HepG2 (cell line): ENCODE measurements around the gene ZNF24. TPM values are rescaled to one million over a fixed set of nuclear protein-coding genes. Genes with fewer than 3 reads are reported as not detected.

Experiments used
- ATAC-seq: fragments of 200-7000 bp; cut with Tn5 transposase; 3 replicates; pipeline ENCODE4 v1.9.1; 2020; ENCODE audit warnings: mild to moderate bottlenecking, moderate library complexity
- BruUV-seq: library from RNA; stranded (reverse); fragments of 400-500 nt; replicated peaks from 2 replicates; lab custom pipeline; 2021; lab: Mats Ljungman, UMichigan
- CTCF ChIA-PET: fragments of 300-600 bp; formaldehyde crosslinking; extraction: SDS; loops from one replicate; lab custom pipeline; 2021; ENCODE audit warnings: low total read pairs, inconsistent platforms, low intra/inter-chr PET ratio; lab: Yijun Ruan, JAX
- POLR2A ChIA-PET: fragments of 350-600 bp; sonication (Branson Sonifier 250); formaldehyde crosslinking; loops from one replicate; lab custom pipeline; 2020; ENCODE audit warnings: antibody characterized with exemption, inconsistent platforms; lab: Yijun Ruan, JAX
- DNase-seq: peaks from one replicate; pipeline ENCODE4 v3.0.0-alpha.2; 2015; ENCODE audit warnings: low spot score
- FAIRE-seq: peaks from 3 replicates; lab custom pipeline; 2011; peaks lifted over from hg19 to GRCh38; lab: Jason Lieb, UNC
- H2AFZ ChIP-seq: one replicate; pipeline ENCODE4 v1.6.1; 2011; ENCODE audit warnings: low read length, inconsistent platforms
- H3K27ac ChIP-seq: fragments of 300-600 bp; 3 replicates; pipeline ENCODE4 v1.8.0; 2011; ENCODE audit warnings: mixed run types, mild to moderate bottlenecking, mixed read lengths, low read length, inconsistent platforms; ENCODE audit not compliant: insufficient read depth; ENCODE audit errors: extremely low read length
- H3K27me3 ChIP-seq, 2 experiments: fragments of 200-600 bp in 1 of 2; 2 replicates in 1 of 2; 3 replicates in 1 of 2; pipeline versions ENCODE4 v1.6.0 to v1.8.0; 2011; ENCODE audit warnings: low read length in 2 of 2, mild to moderate bottlenecking in 2 of 2, moderate library complexity in 2 of 2, inconsistent platforms in 1 of 2; ENCODE audit not compliant: insufficient read depth in 2 of 2, control insufficient read depth in 1 of 2
- H3K36me3 ChIP-seq, 2 experiments: fragments of 200-600 bp in 1 of 2; replicated peaks in 1 of 2; 2 replicates in 1 of 2; 3 replicates in 1 of 2; pipeline versions ENCODE4 v1.5.1 to v1.8.0; 2011; ENCODE audit warnings: low read length in 2 of 2, inconsistent platforms in 1 of 2; ENCODE audit not compliant: insufficient read depth in 2 of 2, control insufficient read depth in 1 of 2
- H3K4me1 ChIP-seq: 2 replicates; pipeline ENCODE4 v1.5.1; 2012; ENCODE audit warnings: low read length, inconsistent platforms; ENCODE audit not compliant: insufficient read depth
- H3K4me2 ChIP-seq: 2 replicates; pipeline ENCODE4 v1.6.0; 2011; ENCODE audit warnings: low read depth, low read length, inconsistent platforms
- H3K4me3 ChIP-seq, 3 experiments: fragments of 200-600 bp in 1 of 3; sonication (generic), shearing (Covaris generic) in 1 of 3; replicated peaks in 1 of 3; 2 replicates each; pipeline ENCODE4 v1.5.1; 2011 to 2016; ENCODE audit warnings: low read length in 3 of 3, inconsistent platforms in 2 of 3, low read depth in 2 of 3, mild to moderate bottlenecking in 2 of 3, control low read depth in 1 of 3, mixed read lengths in 1 of 3; ENCODE audit not compliant: insufficient read depth in 1 of 3
- H3K79me2 ChIP-seq: one replicate; pipeline ENCODE4 v1.6.1; 2011; ENCODE audit warnings: low read length, inconsistent platforms; ENCODE audit not compliant: insufficient read depth
- H3K9ac ChIP-seq: 2 replicates; pipeline ENCODE4 v1.6.0; 2011; ENCODE audit warnings: mild to moderate bottlenecking, low read depth, low read length, inconsistent platforms; ENCODE audit not compliant: insufficient read depth
- H3K9me3 ChIP-seq: 2 replicates; pipeline ENCODE4 v1.5.1; 2012; ENCODE audit warnings: mild to moderate bottlenecking, low read length
- H4K20me1 ChIP-seq: 2 replicates; pipeline ENCODE4 v1.6.0; 2011; ENCODE audit warnings: inconsistent platforms, mild to moderate bottlenecking, low read length, moderate library complexity; ENCODE audit not compliant: insufficient read depth
- CBX5 ChIP-seq: sonication (generic); formaldehyde crosslinking; IDR thresholded peaks from 2 replicates; pipeline ENCODE4 v1.4.0; 2020; ENCODE audit warnings: missing genetic modification reagents, borderline replicate concordance
- FOXJ3 ChIP-seq: sonication (generic); formaldehyde crosslinking; IDR thresholded peaks from 2 replicates; pipeline ENCODE4 v1.4.0; 2020; ENCODE audit warnings: missing genetic modification reagents, mild to moderate bottlenecking, borderline replicate concordance
- PITX1 ChIP-seq: sonication (generic); formaldehyde crosslinking; IDR thresholded peaks from 2 replicates; pipeline ENCODE4 v1.5.1; 2020; ENCODE audit warnings: mild to moderate bottlenecking, missing genetic modification reagents
- RFX3 ChIP-seq: IDR thresholded peaks from 2 replicates; pipeline ENCODE4 v1.6.1; 2016; ENCODE audit warnings: missing biosample characterization, missing genetic modification reagents
- SIN3B ChIP-seq: fragments of 150-350 bp; IDR thresholded peaks from 2 replicates; pipeline ENCODE4 v1.6.1; 2014; ENCODE audit warnings: low read length
- ZNF883 ChIP-seq: sonication (generic); formaldehyde crosslinking; IDR thresholded peaks from 2 replicates; pipeline ENCODE4 v1.5.1; 2020; ENCODE audit warnings: mild to moderate bottlenecking, missing genetic modification reagents; ENCODE audit errors: not compliant biosample characterization
- WGBS: methylation state at CpG from one replicate; pipeline ENCODE4 v1.1.6; 2017; ENCODE audit warnings: low lambda C conversion rate; 5-methylcytosine and 5-hydroxymethylcytosine counted together
- in situ Hi-C: cut with HindIII; loops from 2 replicates; pipeline ENCODE4 v1.10.0; 2017; ENCODE audit warnings: low pct_unique_long_range_greater_than_20kb; ENCODE audit not compliant: extremely low pct_ligation_motif_present
- intact Hi-C: fragments of 100-400 bp; cut with micrococcal nuclease; formaldehyde crosslinking; loops from one replicate; pipeline ENCODE4 v1.10.0; 2022; ENCODE audit not compliant: unreplicated experiment
- polyA plus RNA-seq, 8 experiments: library from polyadenylated mRNA; depleted of rRNA in 3 of 8; stranded (reverse) in 7 of 8; unstranded in 1 of 8; fragments of >200 nt; fragmentation: Illumina TruSeq in 4 of 8; extraction: Trizol in 4 of 8; gene quantifications; 2 replicates each; pipeline versions ENCODE4 v1.2.1 to v1.2.3, GENCODE V29; 2011 to 2016; ENCODE audit warnings: low read depth in 4 of 8, missing spikeins in 1 of 8, mixed read lengths in 1 of 8; ENCODE audit not compliant: insufficient read depth in 1 of 8
- total RNA-seq, 5 experiments: library from RNA; depleted of rRNA; stranded (reverse); fragments of >200 nt; fragmentation: Illumina TruSeq; extraction: Trizol; gene quantifications; 2 replicates each; pipeline ENCODE4 v1.2.3, GENCODE V29; 2016; ENCODE audit warnings: low read depth in 1 of 5
- TF ChIP-seq, protein P1 (sequence below): fragments of 450-650 bp; IDR thresholded peaks from 2 replicates; pipeline ENCODE4 v1.6.1; 2017
- TF ChIP-seq, protein P2 (sequence below): sonication (generic); formaldehyde crosslinking; conservative IDR thresholded peaks from 2 replicates; pipeline ENCODE4 v1.4.0; 2020; ENCODE audit warnings: mild to moderate bottlenecking, missing genetic modification reagents, moderate library complexity
- TF ChIP-seq, protein P3 (sequence below): IDR thresholded peaks from 2 replicates; pipeline ENCODE4 v1.6.1; 2018; ENCODE audit warnings: missing genetic modification reagents, mild to moderate bottlenecking, missing compliant biosample characterization
- TF ChIP-seq, protein P4 (sequence below): sonication (generic); formaldehyde crosslinking; IDR thresholded peaks from 2 replicates; pipeline ENCODE4 v1.5.1; 2020; ENCODE audit warnings: mild to moderate bottlenecking, missing genetic modification reagents, borderline replicate concordance

Gene ZNF24
- total and polyA plus RNA-seq, 2 of the 13 experiments (the other 11 are each of a cell fraction or from before 2014, with no cell fraction given): 19.5 to 41.1 TPM

DNA sequence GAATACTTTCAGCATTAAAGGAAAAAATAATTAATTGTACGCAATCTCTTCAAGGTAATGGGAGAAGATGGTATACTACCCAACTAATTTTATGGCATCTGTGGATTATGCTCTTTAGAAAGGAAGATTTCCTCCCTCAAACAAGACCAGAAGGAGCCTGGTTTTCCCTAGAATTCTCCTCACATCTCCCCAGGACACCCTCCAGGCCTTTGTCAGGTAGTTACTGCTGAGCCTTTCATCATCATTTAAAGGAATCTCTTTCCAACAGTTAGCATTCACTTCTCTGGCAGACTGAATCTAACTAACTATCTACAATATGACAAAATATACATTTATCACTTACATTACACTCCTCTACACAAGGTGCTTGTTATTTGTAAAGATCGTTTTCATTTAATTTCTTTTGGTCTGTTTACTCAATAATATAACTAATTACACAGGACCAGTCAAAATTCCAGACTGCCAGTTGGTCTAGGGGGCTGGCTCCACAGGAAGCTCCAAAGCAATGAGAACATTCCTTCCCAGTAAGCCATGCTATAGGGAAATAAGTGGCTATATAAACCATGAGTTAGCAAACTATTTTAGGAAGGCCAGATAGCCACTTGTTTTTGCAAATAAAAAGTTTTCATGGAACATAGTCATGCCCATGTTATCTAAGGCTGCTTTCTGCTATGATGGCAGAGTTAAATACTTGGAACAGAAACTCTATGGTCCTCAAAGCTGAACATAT is 19.1 kb downstream of the ZNF24 start:
- H4K20me1 ChIP-seq: no peaks in the 10 kb centered on the region
- TF ChIP-seq CBX5 (CRISPR knock-in tag) (no peak), PITX1 (no peak), SIN3B (no peak), RFX3 (CRISPR knock-in tag) (no peak), FOXJ3 (no peak), ZNF883 (CRISPR knock-in tag) (no peak)
- TF ChIP-seq, protein P1, sequence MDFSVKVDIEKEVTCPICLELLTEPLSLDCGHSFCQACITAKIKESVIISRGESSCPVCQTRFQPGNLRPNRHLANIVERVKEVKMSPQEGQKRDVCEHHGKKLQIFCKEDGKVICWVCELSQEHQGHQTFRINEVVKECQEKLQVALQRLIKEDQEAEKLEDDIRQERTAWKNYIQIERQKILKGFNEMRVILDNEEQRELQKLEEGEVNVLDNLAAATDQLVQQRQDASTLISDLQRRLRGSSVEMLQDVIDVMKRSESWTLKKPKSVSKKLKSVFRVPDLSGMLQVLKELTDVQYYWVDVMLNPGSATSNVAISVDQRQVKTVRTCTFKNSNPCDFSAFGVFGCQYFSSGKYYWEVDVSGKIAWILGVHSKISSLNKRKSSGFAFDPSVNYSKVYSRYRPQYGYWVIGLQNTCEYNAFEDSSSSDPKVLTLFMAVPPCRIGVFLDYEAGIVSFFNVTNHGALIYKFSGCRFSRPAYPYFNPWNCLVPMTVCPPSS: no peak
- TF ChIP-seq, protein P2, sequence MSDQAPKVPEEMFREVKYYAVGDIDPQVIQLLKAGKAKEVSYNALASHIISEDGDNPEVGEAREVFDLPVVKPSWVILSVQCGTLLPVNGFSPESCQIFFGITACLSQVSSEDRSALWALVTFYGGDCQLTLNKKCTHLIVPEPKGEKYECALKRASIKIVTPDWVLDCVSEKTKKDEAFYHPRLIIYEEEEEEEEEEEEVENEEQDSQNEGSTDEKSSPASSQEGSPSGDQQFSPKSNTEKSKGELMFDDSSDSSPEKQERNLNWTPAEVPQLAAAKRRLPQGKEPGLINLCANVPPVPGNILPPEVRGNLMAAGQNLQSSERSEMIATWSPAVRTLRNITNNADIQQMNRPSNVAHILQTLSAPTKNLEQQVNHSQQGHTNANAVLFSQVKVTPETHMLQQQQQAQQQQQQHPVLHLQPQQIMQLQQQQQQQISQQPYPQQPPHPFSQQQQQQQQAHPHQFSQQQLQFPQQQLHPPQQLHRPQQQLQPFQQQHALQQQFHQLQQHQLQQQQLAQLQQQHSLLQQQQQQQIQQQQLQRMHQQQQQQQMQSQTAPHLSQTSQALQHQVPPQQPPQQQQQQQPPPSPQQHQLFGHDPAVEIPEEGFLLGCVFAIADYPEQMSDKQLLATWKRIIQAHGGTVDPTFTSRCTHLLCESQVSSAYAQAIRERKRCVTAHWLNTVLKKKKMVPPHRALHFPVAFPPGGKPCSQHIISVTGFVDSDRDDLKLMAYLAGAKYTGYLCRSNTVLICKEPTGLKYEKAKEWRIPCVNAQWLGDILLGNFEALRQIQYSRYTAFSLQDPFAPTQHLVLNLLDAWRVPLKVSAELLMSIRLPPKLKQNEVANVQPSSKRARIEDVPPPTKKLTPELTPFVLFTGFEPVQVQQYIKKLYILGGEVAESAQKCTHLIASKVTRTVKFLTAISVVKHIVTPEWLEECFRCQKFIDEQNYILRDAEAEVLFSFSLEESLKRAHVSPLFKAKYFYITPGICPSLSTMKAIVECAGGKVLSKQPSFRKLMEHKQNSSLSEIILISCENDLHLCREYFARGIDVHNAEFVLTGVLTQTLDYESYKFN (CRISPR knock-in tag): no peak
- TF ChIP-seq, protein P3, sequence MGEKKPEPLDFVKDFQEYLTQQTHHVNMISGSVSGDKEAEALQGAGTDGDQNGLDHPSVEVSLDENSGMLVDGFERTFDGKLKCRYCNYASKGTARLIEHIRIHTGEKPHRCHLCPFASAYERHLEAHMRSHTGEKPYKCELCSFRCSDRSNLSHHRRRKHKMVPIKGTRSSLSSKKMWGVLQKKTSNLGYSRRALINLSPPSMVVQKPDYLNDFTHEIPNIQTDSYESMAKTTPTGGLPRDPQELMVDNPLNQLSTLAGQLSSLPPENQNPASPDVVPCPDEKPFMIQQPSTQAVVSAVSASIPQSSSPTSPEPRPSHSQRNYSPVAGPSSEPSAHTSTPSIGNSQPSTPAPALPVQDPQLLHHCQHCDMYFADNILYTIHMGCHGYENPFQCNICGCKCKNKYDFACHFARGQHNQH: no peak
- TF ChIP-seq, protein P4, sequence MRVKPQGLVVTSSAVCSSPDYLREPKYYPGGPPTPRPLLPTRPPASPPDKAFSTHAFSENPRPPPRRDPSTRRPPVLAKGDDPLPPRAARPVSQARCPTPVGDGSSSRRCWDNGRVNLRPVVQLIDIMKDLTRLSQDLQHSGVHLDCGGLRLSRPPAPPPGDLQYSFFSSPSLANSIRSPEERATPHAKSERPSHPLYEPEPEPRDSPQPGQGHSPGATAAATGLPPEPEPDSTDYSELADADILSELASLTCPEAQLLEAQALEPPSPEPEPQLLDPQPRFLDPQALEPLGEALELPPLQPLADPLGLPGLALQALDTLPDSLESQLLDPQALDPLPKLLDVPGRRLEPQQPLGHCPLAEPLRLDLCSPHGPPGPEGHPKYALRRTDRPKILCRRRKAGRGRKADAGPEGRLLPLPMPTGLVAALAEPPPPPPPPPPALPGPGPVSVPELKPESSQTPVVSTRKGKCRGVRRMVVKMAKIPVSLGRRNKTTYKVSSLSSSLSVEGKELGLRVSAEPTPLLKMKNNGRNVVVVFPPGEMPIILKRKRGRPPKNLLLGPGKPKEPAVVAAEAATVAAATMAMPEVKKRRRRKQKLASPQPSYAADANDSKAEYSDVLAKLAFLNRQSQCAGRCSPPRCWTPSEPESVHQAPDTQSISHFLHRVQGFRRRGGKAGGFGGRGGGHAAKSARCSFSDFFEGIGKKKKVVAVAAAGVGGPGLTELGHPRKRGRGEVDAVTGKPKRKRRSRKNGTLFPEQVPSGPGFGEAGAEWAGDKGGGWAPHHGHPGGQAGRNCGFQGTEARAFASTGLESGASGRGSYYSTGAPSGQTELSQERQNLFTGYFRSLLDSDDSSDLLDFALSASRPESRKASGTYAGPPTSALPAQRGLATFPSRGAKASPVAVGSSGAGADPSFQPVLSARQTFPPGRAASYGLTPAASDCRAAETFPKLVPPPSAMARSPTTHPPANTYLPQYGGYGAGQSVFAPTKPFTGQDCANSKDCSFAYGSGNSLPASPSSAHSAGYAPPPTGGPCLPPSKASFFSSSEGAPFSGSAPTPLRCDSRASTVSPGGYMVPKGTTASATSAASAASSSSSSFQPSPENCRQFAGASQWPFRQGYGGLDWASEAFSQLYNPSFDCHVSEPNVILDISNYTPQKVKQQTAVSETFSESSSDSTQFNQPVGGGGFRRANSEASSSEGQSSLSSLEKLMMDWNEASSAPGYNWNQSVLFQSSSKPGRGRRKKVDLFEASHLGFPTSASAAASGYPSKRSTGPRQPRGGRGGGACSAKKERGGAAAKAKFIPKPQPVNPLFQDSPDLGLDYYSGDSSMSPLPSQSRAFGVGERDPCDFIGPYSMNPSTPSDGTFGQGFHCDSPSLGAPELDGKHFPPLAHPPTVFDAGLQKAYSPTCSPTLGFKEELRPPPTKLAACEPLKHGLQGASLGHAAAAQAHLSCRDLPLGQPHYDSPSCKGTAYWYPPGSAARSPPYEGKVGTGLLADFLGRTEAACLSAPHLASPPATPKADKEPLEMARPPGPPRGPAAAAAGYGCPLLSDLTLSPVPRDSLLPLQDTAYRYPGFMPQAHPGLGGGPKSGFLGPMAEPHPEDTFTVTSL: no peak

More for the DNA sequence above, 19.1 kb downstream of the ZNF24 start:
- CTCF ChIA-PET: no interaction called here
- Histone ChIP-seq H3K27ac (no peak overlapping the region), H2AFZ (no peak overlapping the region), H3K4me1 (no peaks in the 10 kb centered on the region), H3K9ac (no peak overlapping the region), H3K4me2 (no peak overlapping the region), H3K27me3 (no peaks in the 10 kb centered on the region), H3K79me2 (no peaks in the 10 kb centered on the region), H3K36me3 (no peaks in the 10 kb centered on the region), H3K9me3 (no peaks in the 10 kb centered on the region), H3K4me3 (no peak overlapping the region)
- in situ Hi-C loops (no loop called here), intact Hi-C loops (no loop called here)
- ATAC-seq: no peak
- FAIRE-seq: no peak
- POLR2A ChIA-PET: no interaction called here
- BruUV-seq: no TSS peak
- 26% methylated on average over 2 of the region's 2 CpGs for WGBS
- DNase-seq: no peak
